ENCODE measurements around the gene PRLHR. TPM values are rescaled to one million over a fixed set of nuclear protein-coding genes. Genes with fewer than 3 reads are reported as not detected.

Gene PRLHR
- total RNA-seq, 1 experiment from 2014 or later = not detected

- TF ChIP-seq ZNF425 (CRISPR knock-in tag; conservative IDR thresholded peaks at IDR 0.05) = no peak
- no peak for TF ChIP-seq PREB (CRISPR knock-in tag; IDR thresholded peaks at IDR 0.05; ENCODE audit: borderline replicate concordance)
- no peak for TF ChIP-seq ZNF671 (CRISPR knock-in tag; IDR thresholded peaks at IDR 0.05)
These were observed 406 bp downstream of the PRLHR start (continued) for GRCh38 chr10:118595064-118595420.

GRCh38 chr10:118594392-118595063, 920 bp downstream of the PRLHR start:
- H3K36me3 Mint-ChIP-seq = no peaks in the 10 kb centered on the region
- H3K4me1 Mint-ChIP-seq = peaks cover 21% of the 10 kb centered on the region
- H3K27me3 Mint-ChIP-seq (ENCODE audit: low read depth) = peaks cover 56% of the 10 kb centered on the region
- TF ChIP-seq E2F5 (CRISPR knock-in tag; IDR thresholded peaks at IDR 0.05) (peak; percentile 98), ARID4B (CRISPR knock-in tag; IDR thresholded peaks at IDR 0.05; ENCODE audit: borderline replicate concordance) (peak; percentile 100), ZNF671 (CRISPR knock-in tag; IDR thresholded peaks at IDR 0.05) (peak; percentile 77; the same call in 1 of the 2 replicates), FOXP1 (CRISPR knock-in tag; IDR thresholded peaks at IDR 0.05; ENCODE audit: borderline replicate concordance) (peak; percentile 100), ZBTB21 (CRISPR knock-in tag; IDR thresholded peaks at IDR 0.05; ENCODE audit: borderline replicate concordance) (peak; percentile 97), HMGXB4 (CRISPR knock-in tag; IDR thresholded peaks at IDR 0.05) (peak; percentile 93), PREB (CRISPR knock-in tag; IDR thresholded peaks at IDR 0.05; ENCODE audit: borderline replicate concordance) (peak; percentile 95; the same call in 1 of the 2 replicates), CREB1 (CRISPR knock-in tag; IDR thresholded peaks at IDR 0.05) (peak; percentile 99), ZNF219 (CRISPR knock-in tag; IDR thresholded peaks at IDR 0.05; ENCODE audit: borderline replicate concordance) (peak; percentile 99), NR2C2 (CRISPR knock-in tag; IDR thresholded peaks at IDR 0.05) (peak; percentile 90), ZBTB43 (CRISPR knock-in tag; IDR thresholded peaks at IDR 0.05) (peak; percentile 99), FOXK1 (CRISPR knock-in tag; IDR thresholded peaks at IDR 0.05) (peak; percentile 100), JAZF1 (CRISPR knock-in tag; IDR thresholded peaks at IDR 0.05) (no peak), ZSCAN18 (CRISPR knock-in tag; IDR thresholded peaks at IDR 0.05) (0 out of 2 replicates have a peak, but pooled peaks have one; percentile 18), NFATC4 (CRISPR knock-in tag; IDR thresholded peaks at IDR 0.05) (peak; percentile 52; the same call in 1 of the 2 replicates), MXD4 (CRISPR knock-in tag; IDR thresholded peaks at IDR 0.05; ENCODE audit: borderline replicate concordance) (no peak)

More at GRCh38 chr10:118594392-118595063, 920 bp downstream of the PRLHR start:
- no peaks in the 10 kb centered on the region for H3K9me3 Mint-ChIP-seq
- ChIA-PET POLR2A (interaction anchor here (0.6 to 1.2 kb wide), 3 partner anchors 30 to 160 kb away, joined by 3 to 5 read pairs (median 4); partner anchors contain the start of gene CACUL1), CTCF (interaction anchor here (0.5 to 4.3 kb wide), 60 partner anchors 9 to 436 kb away, joined by 3 to 53 read pairs (median 5); partner anchors contain the start of genes CACUL1 and NANOS1)
- DNase-seq (ENCODE audit: low spot score) (peak; percentile 94), ATAC-seq (peak; percentile 88)
- H3K4me3 Mint-ChIP-seq = peak overlapping the region; percentile 82
- H3K27ac Mint-ChIP-seq = no peak overlapping the region
